Superior temporal gyrus (tissue), 1 donor: Measurements from ENCODE around the gene TRIM2.
A peak's percentile ranks its signal among the peaks of the same experiment; 100 is the strongest.

ENCODE experiments used
- DNase-seq: peaks from one replicate; pipeline ENCODE4 v3.0.0-alpha.2; 2016; ENCODE audit errors: extremely low spot score

Gene TRIM2

DNA sequence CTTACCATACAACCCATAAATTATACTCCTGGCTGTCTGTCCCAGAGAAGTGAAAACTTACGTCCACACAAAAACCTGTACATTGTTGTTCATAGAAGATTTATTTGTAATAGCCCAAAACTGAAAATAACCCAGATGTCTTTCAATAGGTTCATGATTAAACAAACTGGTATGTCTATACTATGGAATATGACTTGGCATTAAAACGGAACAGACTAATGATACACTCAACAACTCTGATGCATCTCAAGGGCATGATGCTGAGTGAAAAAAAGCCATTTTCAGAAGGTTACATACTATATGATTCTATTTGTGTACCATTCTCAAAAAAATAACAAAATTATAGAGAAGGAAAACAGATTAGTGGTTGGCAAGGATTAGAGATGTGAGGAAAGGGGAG lies 128.7 kb downstream of the TRIM2 start:
- no peak for DNase-seq

DNA sequence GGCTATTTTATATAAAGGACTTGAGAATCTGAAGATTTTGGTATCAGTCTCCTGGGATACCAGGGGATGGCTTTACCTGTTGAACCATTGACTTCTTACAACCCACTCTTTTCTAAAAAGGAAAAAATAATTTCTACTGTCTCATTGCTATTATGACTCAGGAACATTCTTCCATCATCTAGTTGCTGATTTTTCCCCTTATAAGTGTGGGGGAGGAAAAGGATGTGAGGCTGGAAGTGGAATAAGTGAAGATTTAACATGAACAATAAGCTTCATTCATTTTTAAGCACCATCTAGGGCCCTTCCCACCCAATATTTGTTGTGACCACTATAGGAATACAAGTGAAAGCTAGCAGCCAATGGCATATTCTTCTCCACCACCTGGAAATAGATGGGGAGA lies 129.6 kb downstream of the TRIM2 start:
- DNase-seq: no peak

DNA sequence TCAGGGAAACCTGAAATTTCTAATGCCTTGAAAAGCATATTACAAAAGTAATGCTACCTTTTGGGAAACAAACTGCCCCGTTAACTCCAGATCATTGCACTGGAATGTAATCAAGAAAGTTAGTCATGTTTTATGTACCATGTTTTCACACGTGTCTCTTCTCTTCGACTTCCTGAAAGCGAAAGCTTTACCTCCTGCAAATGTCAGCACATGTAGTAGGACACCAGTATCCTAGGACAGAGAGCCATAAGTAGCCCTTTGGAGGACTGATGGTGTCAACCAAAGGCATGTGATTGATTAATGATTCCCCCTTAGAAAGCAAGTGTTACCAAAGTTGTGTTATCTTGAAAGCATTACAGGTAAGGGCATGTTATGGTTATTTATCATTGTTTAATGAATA lies 131.4 kb downstream of the TRIM2 start:
- no peak for DNase-seq

DNA sequence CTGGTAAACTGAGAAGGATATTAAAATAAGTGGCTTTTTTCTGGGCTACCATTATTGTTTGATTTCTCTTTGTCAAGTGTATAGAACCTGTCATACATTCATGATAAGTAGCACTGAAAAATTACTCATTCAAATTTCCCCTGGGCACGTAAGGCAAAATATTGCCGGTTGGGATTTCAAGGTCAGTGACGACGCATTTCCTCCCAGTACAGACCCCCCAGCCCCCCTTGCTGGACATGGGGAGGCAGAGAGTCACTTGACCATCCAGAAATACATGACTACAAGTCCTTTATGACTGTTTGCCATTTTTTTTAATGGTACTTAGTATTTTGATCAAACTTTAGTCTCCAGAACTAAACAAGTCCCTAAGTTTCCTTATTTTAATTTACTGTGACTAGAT lies 133.4 kb downstream of the TRIM2 start:
- no peak for DNase-seq

DNA sequence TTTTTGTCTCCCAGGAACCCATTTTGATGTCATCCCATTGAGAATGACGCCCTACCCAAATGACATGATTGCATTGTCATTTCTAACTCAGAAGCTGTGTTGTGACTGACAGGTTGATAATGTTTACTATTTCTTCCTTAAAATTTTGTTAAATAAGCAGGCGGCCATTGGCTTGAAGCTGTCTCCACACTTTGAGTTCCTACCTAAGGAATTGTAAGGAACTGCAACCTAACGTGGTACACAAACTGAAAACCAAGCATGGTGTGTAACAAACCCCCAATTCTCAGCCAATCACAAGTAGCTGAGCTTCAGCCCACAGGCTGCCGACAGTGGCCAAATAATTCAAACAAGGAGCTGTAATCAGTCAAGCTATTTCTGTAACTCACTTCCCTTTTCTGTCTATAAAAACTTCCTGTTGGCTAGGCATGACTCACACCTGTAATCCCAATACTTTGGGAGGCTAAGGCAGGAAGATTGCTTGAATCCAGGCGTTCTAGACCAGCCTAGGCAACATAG lies 137.4 kb downstream of the TRIM2 start:
- DNase-seq: no peak

DNA sequence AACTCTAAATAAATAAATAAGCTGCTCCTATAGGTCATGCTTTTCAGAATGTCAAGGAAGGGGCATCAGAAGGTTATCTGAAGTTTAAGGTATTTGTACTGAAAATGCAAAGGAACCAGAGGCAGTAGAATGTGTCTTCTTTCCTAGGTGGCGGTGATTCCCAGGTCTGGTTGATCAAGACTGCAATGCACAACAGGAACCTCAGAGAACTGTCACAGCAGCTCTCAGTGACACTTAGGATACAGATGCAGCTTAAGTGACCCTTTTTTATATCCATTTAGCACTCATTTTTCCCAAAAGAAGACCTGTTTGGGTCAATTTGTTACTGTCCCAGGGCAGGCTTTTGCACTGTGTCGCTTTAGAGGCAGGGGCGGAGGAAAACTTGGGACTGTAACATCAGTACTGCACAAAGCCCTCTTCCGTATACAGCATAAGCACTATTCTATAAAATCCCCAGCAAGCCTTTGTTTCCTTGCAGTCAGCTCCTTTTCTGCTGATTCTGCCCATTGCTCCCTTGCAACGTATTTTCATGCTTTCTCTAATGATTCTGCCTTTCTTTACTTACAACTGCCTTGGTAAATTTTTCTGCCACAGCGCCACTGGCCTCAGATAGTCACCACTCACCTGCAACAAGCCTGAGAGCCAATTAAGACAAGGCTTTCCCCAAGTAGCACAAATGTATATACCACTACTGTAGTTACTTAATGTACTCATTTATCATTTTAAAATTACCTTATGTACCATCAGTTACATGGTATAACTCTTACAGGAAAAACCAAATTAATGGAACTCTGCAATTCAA lies 138.7 kb downstream of the TRIM2 start:
- DNase-seq: no peak

DNA sequence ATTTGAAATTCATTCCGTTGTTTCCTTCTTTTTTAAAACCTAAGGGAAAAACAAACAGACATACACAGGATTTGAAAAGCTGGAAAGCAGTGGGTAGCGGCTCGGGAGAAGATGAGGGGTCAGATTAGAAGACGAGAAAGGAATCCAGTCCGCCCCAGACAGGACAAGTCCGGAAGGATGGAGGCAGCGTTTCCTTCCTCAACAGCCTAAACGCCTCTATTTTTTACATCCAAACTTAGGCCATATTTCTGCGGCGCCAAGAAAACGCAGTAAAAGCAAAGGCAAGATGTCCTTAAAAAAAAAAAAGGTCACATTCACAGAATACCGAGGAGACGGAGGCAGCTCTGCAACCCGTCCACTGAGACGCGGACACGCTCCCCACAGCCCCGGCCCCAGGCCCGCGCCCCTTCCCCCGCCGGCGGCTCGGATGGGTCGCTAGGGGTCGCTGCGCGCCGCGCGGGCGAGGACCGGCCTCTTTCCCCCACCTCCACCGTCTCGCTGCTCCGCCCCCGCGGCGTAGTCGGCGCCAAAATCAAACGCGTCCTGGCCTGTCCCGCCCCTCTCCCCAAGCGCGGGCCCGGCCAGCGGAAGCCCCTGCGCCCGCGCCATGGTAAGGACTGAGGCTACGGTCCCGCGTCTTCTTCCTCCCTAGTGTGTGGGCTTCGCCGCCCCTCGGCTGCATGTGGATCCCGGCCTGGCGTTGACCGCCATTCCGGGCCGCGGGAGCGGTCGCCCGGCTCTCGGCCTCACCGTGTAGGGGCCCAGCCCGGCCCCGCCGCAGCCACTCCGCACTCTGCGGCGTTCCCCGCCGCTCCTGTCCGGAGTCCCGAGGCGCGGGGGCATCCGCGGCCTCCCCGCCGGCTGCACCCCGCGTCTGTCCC lies 140.1 kb downstream of the TRIM2 start, which contains the start of gene MND1:
MND1 (plus strand) TSS at position 558 of the 881 bp plus-strand sequence; CDS start at position 608, 50 bp downstream.
- DNase-seq: peak; percentile 81

DNA sequence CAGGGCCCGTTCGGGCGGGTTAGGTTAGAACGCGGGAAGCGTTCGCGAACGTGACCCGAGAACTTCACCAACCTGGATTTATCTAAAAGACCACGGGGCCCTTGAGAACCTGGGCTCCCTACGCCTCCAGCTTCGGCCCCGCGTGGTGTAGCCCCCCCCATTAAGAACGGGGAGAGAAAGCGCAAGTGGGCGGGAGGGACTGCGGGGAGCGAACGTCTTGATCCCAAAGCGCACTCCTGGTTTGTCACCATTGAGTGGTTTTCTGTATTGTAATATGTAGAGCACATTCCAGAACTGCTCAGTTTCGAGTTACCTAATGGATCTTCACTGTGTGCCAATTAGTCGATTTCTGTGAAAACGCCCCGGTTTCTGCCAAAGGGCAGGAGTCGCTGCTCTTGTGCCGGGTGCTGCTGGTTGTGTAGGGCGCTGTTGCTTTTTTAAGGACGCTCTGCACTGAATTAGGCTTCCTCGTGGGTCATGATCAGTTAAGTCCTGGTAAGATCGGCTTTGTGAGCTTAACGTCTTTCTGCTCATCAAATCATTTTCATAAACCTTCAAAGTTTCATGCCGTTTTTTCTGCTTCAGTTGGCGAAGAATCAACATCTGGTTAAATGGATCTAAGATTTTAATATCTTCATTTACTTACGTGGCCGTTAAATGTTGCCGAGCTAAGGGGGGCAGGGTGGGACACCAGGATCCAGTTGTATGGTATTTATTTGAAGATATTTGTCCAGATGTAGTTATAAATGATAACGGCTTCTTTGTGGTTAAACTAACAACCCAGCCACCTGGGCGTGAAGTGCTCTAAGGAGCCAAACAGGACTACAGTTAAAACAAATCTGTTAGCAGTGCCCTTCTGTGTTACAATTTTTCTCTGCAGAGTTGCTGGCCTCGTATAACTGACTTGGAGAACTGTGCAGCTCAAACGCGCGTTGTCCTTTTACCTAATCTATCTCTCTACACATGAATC lies 141.1 kb downstream of the TRIM2 start:
- peak; percentile 50 for DNase-seq

DNA sequence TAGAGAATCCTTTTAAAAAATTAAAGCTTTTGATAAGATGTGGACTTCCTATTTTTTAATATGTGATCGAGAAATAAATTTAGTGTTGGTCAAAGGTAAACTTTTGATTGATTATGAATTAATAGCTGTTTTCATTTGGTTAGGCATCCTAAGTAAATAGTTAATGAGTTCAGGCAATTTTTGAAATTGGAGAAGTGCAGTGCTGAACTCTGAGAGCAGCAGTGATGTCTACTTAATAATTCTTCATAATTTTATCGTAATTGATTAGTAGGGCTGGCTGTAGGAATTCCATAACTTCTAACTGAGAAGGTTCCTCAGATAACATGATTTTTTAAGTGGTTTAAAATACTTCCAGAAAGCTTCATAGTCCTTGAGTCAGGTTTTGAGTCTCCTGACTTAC lies 141.8 kb downstream of the TRIM2 start:
- no peak for DNase-seq

DNA sequence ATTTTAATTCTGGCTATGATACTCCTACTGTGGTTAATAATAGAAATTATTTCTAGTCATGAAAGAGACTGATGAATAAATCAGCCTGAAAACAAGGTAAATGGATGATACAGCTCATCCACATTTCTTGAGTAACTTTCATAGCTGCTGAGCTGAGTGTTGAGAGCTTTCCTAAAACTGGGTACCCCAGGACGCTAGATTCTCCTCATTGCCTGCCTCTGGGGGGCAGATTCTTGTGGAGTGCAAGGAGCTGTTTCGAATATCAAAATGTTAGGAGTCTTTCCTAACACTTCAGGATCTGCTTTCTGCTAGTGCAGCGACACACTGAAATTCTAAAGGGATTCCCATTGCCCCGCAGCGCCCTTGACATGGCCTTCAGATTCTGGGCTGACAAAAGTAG lies 142.3 kb downstream of the TRIM2 start:
- no peak for DNase-seq

DNA sequence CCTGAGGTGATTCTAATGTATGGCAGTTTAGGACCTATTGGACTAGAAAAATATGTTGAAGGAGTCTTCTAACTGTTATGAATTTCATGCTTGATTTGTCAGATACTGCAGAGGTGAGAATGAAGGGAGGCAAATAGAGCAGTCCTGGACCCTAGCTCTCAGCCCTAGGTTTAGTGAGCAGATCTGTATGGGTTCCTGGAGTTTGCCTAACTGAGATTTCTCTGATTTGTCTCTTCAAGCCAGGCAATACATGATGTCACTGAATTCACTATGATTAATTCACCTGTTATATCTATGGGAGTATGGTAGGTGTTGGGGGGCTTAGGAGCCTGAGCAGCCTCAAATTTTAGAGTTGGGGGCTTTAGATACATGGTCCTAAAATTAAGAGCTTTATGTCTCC lies 142.9 kb downstream of the TRIM2 start:
- no peak for DNase-seq

DNA sequence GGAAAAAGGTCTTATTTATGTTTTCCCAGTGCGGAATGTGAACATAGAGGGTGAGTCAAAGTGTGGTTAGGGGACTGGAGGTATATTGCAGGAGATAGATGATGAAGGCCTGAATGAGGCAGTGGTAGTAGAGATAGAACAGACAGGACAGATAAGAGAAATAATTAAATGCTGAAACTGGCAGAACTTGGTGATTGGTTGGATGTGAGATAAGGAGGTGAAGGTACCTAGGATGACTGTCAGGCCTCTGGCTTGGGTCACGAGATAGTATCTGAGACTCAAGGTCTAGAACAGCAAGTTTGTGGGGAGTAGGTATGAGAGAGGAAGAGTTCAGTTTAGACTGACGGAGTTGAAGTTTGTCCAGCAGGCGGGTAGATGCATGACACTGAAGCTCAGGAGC lies 143.8 kb downstream of the TRIM2 start:
- DNase-seq: no peak

DNA sequence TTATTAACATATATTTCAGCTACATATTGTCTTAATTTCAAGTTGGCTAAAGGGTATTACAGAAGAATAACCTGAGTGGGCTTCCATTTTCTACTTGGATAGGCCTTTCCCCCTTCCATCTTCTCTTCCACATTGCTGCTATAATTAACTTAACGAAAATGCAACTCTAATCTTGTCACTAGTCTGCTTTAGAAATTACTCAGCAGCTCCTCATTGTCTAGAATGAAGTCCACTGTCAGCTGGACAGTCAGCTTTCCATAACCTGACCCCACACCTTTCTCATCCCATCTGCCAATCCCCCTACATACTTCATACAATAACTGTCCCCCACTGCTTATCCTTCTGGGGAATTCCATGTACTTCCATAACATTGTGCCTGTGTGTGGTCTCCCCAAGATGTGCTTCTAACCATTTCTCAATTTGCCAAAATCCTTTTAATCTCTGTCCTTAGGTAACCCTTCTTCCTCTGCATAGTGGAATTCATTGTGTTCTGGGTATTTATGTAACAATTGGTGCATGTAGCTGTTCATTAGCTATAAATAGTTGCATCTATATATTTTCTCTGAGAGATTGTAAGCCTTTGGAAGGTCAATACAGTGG lies 145.1 kb downstream of the TRIM2 start:
- no peak for DNase-seq

DNA sequence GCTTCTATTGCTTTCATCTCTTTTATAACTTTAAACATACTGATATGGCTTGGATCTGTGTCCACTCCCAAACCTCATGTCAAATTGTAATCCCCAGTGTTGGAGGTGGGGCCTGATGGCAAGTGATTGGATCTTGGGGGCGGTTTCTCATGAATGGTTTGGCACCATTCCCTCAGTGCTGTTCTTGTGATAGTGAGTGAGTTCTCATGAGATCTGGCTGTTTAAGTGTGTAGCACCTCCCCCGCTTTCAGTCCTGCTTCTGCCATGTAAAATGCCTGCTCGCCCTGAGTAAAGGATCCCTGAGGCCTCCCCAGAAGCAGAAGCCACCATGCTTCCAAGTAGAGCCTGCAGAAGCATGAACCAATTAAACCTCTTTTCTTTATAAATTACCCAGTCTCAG lies 157.9 kb downstream of the TRIM2 start:
- DNase-seq: no peak

DNA sequence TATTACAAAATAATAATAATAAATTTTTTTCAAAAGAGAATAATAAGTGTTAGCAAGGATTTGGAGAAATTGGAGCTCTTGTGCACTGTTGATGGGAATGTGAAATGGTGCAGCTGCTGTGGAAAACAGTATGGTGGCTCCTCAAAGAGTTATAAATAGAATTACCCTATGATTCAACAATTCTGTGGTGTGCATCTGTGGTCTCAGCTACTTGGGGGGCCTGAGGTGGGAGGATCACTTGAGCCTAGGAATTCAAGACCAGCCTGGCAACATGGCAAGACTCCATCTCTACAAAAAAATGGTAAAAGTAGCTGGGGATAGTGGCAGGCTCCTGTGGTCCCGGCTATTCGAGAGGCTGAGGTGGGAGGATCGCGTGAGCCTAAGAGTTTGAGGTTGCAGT lies 159.8 kb downstream of the TRIM2 start:
- no peak for DNase-seq

DNA sequence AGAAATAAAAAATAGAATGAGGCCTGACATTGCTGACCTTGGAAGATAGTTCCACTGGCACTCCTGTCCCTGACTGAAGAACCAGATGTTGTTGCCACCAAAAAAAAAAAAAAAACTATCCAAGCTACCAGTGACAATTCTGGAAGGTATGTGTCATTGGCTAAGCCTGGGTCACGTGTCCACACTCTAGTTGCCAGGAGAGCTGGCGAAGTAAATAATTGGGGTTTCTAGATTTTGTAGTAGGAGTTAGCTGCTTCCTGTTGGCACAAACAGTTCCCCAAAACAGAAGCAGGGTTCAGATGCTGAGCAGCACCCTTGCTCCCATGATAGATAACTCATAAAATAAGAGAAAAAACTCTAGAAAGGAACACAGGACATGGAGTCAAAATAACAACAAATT lies 160.8 kb downstream of the TRIM2 start:
- no peak for DNase-seq

DNA sequence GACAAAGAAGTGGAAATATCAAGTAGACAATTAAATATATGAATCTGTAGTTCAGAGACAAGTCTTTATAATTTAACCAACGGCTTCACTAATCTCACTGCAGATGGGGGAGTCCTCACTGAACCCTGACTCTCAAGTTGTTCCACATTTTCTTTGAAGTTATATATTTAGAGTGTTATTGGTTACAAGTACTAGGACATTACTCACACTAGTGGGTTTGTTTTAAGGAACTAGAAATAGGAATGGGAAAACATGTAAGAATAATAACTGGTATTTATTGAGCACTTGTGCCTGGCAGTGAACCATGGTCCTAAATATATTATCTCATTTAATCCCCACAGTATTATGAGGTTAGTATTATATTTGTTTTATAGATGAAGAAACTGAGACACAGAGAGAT lies 162.2 kb downstream of the TRIM2 start:
- no peak for DNase-seq

DNA sequence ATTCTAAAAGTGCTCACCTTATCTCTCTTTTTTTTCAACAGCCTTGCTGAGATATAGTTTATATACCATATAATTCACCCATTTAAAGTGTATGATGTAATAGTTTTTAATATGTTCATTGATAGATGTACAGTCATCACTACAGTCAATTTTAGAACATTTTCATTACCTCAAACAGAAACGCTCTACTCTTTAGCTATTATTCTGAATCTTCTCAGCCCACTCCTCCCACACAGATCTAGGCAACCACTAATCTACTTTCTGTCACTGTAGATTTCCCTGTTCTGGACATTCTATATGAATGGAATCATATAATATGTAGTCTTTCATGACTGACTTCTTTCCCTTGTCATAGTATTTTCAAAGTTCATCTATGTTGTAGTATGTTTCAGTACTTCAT lies 162.8 kb downstream of the TRIM2 start:
- DNase-seq: no peak

DNA sequence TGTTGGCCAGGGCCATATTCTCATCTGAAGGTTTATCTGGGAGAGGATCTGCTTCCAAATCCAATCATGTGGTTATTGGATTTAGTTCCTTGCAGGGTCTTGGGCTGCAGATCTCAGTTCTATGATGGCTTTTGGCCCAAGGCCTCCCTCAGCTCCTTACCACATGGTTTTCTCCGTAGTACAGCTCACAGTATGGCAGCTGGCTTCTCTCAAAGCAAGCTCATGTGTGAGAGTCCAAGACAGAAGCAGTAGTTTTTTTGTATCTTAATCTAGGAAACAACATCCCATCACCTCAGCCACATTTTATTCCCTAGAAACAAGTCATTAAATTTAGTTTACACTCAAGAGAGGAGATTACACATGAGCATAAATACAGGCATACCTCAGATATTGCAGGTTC lies 164.8 kb downstream of the TRIM2 start:
- no peak for DNase-seq

DNA sequence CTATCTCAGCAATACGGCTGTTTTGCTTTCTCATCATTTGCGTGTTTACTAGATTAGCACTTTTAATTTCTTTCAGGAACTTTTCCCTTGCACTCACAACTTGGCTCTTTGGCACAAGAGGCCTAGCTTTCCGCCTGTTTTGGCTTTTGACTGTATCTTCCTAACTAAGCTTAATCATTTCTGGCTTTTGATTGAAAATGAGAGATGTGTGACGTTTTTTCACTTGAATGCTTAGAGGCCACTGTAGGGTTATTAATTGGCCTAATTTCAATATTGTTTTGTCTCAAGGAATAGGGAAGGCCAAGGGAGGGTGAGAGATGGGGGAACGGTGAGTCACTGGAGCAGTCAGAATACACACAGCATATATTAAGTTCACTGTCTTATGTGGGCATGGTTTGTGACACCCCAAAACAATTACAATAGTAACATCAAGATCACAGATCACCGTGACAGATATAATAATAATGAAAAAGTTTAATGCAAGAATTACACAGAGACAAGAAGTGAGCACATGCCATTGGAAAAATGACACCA lies 167.5 kb downstream of the TRIM2 start:
- DNase-seq: no peak
